Measurements from ENCODE around the gene INPP4A.

- no peak for TF ChIP-seq YY1 (IDR thresholded peaks at IDR 0.05; ENCODE audit: low read depth)
- TF ChIP-seq, protein P1, sequence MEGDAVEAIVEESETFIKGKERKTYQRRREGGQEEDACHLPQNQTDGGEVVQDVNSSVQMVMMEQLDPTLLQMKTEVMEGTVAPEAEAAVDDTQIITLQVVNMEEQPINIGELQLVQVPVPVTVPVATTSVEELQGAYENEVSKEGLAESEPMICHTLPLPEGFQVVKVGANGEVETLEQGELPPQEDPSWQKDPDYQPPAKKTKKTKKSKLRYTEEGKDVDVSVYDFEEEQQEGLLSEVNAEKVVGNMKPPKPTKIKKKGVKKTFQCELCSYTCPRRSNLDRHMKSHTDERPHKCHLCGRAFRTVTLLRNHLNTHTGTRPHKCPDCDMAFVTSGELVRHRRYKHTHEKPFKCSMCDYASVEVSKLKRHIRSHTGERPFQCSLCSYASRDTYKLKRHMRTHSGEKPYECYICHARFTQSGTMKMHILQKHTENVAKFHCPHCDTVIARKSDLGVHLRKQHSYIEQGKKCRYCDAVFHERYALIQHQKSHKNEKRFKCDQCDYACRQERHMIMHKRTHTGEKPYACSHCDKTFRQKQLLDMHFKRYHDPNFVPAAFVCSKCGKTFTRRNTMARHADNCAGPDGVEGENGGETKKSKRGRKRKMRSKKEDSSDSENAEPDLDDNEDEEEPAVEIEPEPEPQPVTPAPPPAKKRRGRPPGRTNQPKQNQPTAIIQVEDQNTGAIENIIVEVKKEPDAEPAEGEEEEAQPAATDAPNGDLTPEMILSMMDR (IDR thresholded peaks at IDR 0.05), result no peak
- no peak for TF ChIP-seq EP300 (IDR thresholded peaks at IDR 0.05; ENCODE audit: borderline replicate concordance in 1 of 2, low read depth in 1 of 2, low read length in 1 of 2)
- no peak for TF ChIP-seq GABPA (IDR thresholded peaks at IDR 0.05; ENCODE audit: low read depth)
- no peak for TF ChIP-seq SIN3A (IDR thresholded peaks at IDR 0.05; ENCODE audit: borderline replicate concordance, low read depth, low read length)
- TF ChIP-seq RAD21 (IDR thresholded peaks at IDR 0.05; ENCODE audit: low read length), result no peak
- TF ChIP-seq, protein P2, sequence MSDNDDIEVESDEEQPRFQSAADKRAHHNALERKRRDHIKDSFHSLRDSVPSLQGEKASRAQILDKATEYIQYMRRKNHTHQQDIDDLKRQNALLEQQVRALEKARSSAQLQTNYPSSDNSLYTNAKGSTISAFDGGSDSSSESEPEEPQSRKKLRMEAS (IDR thresholded peaks at IDR 0.05; ENCODE audit: low read depth), result no peak
- TF ChIP-seq POLR2AphosphoS5 (IDR thresholded peaks at IDR 0.05; ENCODE audit: low read depth, low read length), result no peak
- TF ChIP-seq RFX5 (IDR thresholded peaks at IDR 0.05; ENCODE audit: low read length), result no peak
- no peak for TF ChIP-seq CHD2 (IDR thresholded peaks at IDR 0.05; ENCODE audit: low read length, partially characterized antibody)
- TF ChIP-seq ZBTB33 (IDR thresholded peaks at IDR 0.05; ENCODE audit: borderline replicate concordance, low read depth), result no peak
- TF ChIP-seq, protein P3, sequence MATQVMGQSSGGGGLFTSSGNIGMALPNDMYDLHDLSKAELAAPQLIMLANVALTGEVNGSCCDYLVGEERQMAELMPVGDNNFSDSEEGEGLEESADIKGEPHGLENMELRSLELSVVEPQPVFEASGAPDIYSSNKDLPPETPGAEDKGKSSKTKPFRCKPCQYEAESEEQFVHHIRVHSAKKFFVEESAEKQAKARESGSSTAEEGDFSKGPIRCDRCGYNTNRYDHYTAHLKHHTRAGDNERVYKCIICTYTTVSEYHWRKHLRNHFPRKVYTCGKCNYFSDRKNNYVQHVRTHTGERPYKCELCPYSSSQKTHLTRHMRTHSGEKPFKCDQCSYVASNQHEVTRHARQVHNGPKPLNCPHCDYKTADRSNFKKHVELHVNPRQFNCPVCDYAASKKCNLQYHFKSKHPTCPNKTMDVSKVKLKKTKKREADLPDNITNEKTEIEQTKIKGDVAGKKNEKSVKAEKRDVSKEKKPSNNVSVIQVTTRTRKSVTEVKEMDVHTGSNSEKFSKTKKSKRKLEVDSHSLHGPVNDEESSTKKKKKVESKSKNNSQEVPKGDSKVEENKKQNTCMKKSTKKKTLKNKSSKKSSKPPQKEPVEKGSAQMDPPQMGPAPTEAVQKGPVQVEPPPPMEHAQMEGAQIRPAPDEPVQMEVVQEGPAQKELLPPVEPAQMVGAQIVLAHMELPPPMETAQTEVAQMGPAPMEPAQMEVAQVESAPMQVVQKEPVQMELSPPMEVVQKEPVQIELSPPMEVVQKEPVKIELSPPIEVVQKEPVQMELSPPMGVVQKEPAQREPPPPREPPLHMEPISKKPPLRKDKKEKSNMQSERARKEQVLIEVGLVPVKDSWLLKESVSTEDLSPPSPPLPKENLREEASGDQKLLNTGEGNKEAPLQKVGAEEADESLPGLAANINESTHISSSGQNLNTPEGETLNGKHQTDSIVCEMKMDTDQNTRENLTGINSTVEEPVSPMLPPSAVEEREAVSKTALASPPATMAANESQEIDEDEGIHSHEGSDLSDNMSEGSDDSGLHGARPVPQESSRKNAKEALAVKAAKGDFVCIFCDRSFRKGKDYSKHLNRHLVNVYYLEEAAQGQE (IDR thresholded peaks at IDR 0.05; ENCODE audit: low read depth, low read length), result no peak
- TF ChIP-seq EZH2phosphoT487 (IDR thresholded peaks at IDR 0.05; ENCODE audit: borderline replicate concordance, low read depth), result no peak
- TF ChIP-seq MXI1 (IDR thresholded peaks at IDR 0.05; ENCODE audit: low read depth, low read length), result no peak
Measured at GRCh38 chr2:98498703-98499440, 54.2 kb downstream of the INPP4A start.

All from SK-N-SH (cell line).